K562 (cell line): ENCODE measurements around the gene YTHDF1. TPM values are rescaled to one million over a fixed set of nuclear protein-coding genes. Genes with fewer than 3 reads are reported as not detected.

Experiments used
- CBFA2T3 ChIP-seq: fragments of 450-650 bp; IDR thresholded peaks from 2 replicates; pipeline ENCODE4 v1.6.1; 2017
- HCFC1 ChIP-seq: IDR thresholded peaks from 2 replicates; pipeline ENCODE4 v1.6.1; 2012; ENCODE audit warnings: low read depth, low read length, improper control_type of control experiment
- PCBP1 ChIP-seq: fragments of 200-400 bp; formaldehyde crosslinking; IDR thresholded peaks from 2 replicates; pipeline ENCODE4 v1.6.1; 2018; ENCODE audit warnings: mild to moderate bottlenecking, low read depth, low read length; ENCODE audit not compliant: poor library complexity, severe bottlenecking
- PRDM10 ChIP-seq: fragments of 450-650 bp; IDR thresholded peaks from 2 replicates; pipeline ENCODE4 v1.6.1; 2018; ENCODE audit not compliant: partially characterized antibody
- STAT5A ChIP-seq: IDR thresholded peaks from 2 replicates; pipeline ENCODE4 v1.6.1; 2012; ENCODE audit warnings: low read length, inconsistent platforms, borderline replicate concordance
- THRB ChIP-seq: fragments of 450-650 bp; formaldehyde crosslinking; conservative IDR thresholded peaks from 2 replicates; pipeline ENCODE4 v1.4.0; 2022; ENCODE audit warnings: mild to moderate bottlenecking, missing genetic modification characterization
- UBTF ChIP-seq, 2 experiments: IDR thresholded peaks; 2 replicates each; pipeline ENCODE4 v1.6.1; 2012; ENCODE audit warnings: improper control_type of control experiment in 2 of 2, low read depth in 2 of 2, low read length in 2 of 2, borderline replicate concordance in 1 of 2
- polyA plus RNA-seq, 8 experiments: library from polyadenylated mRNA; depleted of rRNA in 4 of 8; stranded (reverse) in 5 of 8; unstranded in 3 of 8; fragments of >200 nt; fragmentation: Nextera tagmentation in 2 of 8; fragmentation: Illumina TruSeq in 1 of 8; extraction: Ambion mirVana in 2 of 8; extraction: Trizol in 1 of 8; gene quantifications; 2 replicates each; pipeline versions ENCODE4 v1.2.1 to v1.2.3, GENCODE V29; 2011 to 2014; ENCODE audit warnings: inconsistent platforms in 1 of 8, missing spikeins in 1 of 8
- total RNA-seq, 7 experiments: library from RNA; depleted of rRNA in 6 of 7; stranded (reverse); fragments of >200 nt in 6 of 7; fragmentation: Illumina TruSeq in 2 of 7; extraction: Trizol in 2 of 7; gene quantifications; 2 replicates each; pipeline versions ENCODE4 v1.2.1 to v1.2.3, GENCODE V29; 2011 to 2021; ENCODE audit warnings: low replicate concordance in 1 of 7

The YTHDF1 gene
- total and polyA plus RNA-seq, 9 of the 15 experiments (the other 6 are each of a cell fraction or from before 2014, with no cell fraction given) = 10.1 to 42.4 (median 27.8) TPM

GRCh38 chr20:63216041-63216848 lies at the start of gene YTHDF1 (continued):
- 0 out of 4 replicates have a peak, but pooled peaks of 1 of the 2 experiments have one; percentile 35 for TF ChIP-seq UBTF (IDR thresholded peaks at IDR 0.05; ENCODE audit: borderline replicate concordance in 1 of 2, low read depth in 2 of 2, low read length in 2 of 2)
- TF ChIP-seq THRB (CRISPR knock-in tag) = 0 out of 2 replicates have a peak, but pooled peaks have one; percentile 8
- TF ChIP-seq PCBP1 = peak; percentile 0
- no peak for TF ChIP-seq PRDM10
- peak; percentile 74 for TF ChIP-seq HCFC1
- TF ChIP-seq STAT5A = no peak
- peak; percentile 40; the same call in 1 of the 2 replicates for TF ChIP-seq CBFA2T3
